Measurements from ENCODE around the gene SRSF4.
A peak's percentile ranks its signal among the peaks of the same experiment; 100 is the strongest.
"Not testable (repeated sequence)": the region's sequence is repeated elsewhere in the genome, so short reads cannot be mapped to it uniquely, and the experiment has no call there.

SRSF4 gene

GRCh38 chr1:29134695-29135028 is 47.0 kb downstream of the SRSF4 start:
- H3K4me3 ChIP-seq (ENCODE audit: low read length) = no peak overlapping the region
- no peak for DNase-seq (ENCODE audit: low read depth, low spot score)

GRCh38 chr1:29133861-29134694 is 47.6 kb downstream of the SRSF4 start:
- no peak overlapping the region for H3K4me3 ChIP-seq (ENCODE audit: low read length)
- no peak for DNase-seq (ENCODE audit: low read depth, low spot score)

GRCh38 chr1:29131056-29131455 is 50.6 kb downstream of the SRSF4 start:
- not testable (repeated sequence) for DNase-seq (ENCODE audit: low read depth, low spot score); H3K4me3 ChIP-seq (ENCODE audit: low read length)

GRCh38 chr1:29129916-29130315 is 51.8 kb downstream of the SRSF4 start:
- no peak overlapping the region for H3K4me3 ChIP-seq (ENCODE audit: low read length)
- DNase-seq (ENCODE audit: low read depth, low spot score) = no peak

- no peak for DNase-seq (ENCODE audit: low read depth, low spot score)
- H3K4me3 ChIP-seq (ENCODE audit: low read length) = no peak overlapping the region
Observed at GRCh38 chr1:29128739-29129138, 53.0 kb downstream of the SRSF4 start.

GRCh38 chr1:29126198-29126597 is 55.5 kb downstream of the SRSF4 start:
- DNase-seq (ENCODE audit: low read depth, low spot score) = no peak
- H3K4me3 ChIP-seq (ENCODE audit: low read length) = no peak overlapping the region

- H3K4me3 ChIP-seq (ENCODE audit: low read length) = no peak overlapping the region
Observed at GRCh38 chr1:29125788-29126187, 55.9 kb downstream of the SRSF4 start.

GRCh38 chr1:29125237-29125641 is 56.5 kb downstream of the SRSF4 start:
- H3K4me3 ChIP-seq (ENCODE audit: low read length) = no peak overlapping the region
- DNase-seq (ENCODE audit: low read depth, low spot score) = no peak

More at GRCh38 chr1:29125788-29126187, 55.9 kb downstream of the SRSF4 start:
- no peak for DNase-seq (ENCODE audit: low read depth, low spot score)

- DNase-seq (ENCODE audit: low read depth, low spot score) = peak; percentile 25
- peak overlapping the region; percentile 58 for H3K4me3 ChIP-seq (ENCODE audit: low read length)
Observed at GRCh38 chr1:29124366-29125236, 57.1 kb downstream of the SRSF4 start.

- peak within 1 kb of the TSS; percentile 58 for H3K4me3 ChIP-seq (ENCODE audit: low read length)
- no peak for DNase-seq (ENCODE audit: low read depth, low spot score)
Observed at GRCh38 chr1:29123887-29124365, 57.8 kb downstream of the SRSF4 start, which contains the start of gene TMEM200B. TMEM200B (minus strand) TSS chr1:29123903; CDS start chr1:29121828, 2,075 bp downstream.

GRCh38 chr1:29123053-29123886 is 58.4 kb downstream of the SRSF4 start:
- no peak for DNase-seq (ENCODE audit: low read depth, low spot score)
- no peak overlapping the region for H3K4me3 ChIP-seq (ENCODE audit: low read length)

- no peak overlapping the region for H3K4me3 ChIP-seq (ENCODE audit: low read length)
- DNase-seq (ENCODE audit: low read depth, low spot score) = no peak
Observed at GRCh38 chr1:29122682-29123052, 59.0 kb downstream of the SRSF4 start.

- no peak for DNase-seq (ENCODE audit: low read depth, low spot score)
Observed at GRCh38 chr1:29121936-29122681, 59.6 kb downstream of the SRSF4 start.

GRCh38 chr1:29121516-29121935 is 60.2 kb downstream of the SRSF4 start:
- H3K4me3 ChIP-seq (ENCODE audit: low read length) = no peak overlapping the region
- DNase-seq (ENCODE audit: low read depth, low spot score) = no peak

More at GRCh38 chr1:29121936-29122681, 59.6 kb downstream of the SRSF4 start:
- no peak overlapping the region for H3K4me3 ChIP-seq (ENCODE audit: low read length)

- DNase-seq (ENCODE audit: low read depth, low spot score) = peak; percentile 59
Observed at GRCh38 chr1:29120947-29121485, 60.7 kb downstream of the SRSF4 start.

GRCh38 chr1:29120367-29120766 is 61.3 kb downstream of the SRSF4 start:
- H3K4me3 ChIP-seq (ENCODE audit: low read length) = no peak overlapping the region
- no peak for DNase-seq (ENCODE audit: low read depth, low spot score)

More at GRCh38 chr1:29120947-29121485, 60.7 kb downstream of the SRSF4 start:
- no peak overlapping the region for H3K4me3 ChIP-seq (ENCODE audit: low read length)

- H3K4me3 ChIP-seq (ENCODE audit: low read length) = no peak overlapping the region
- DNase-seq (ENCODE audit: low read depth, low spot score) = no peak
Observed at GRCh38 chr1:29119121-29119929, 62.4 kb downstream of the SRSF4 start.
